Measurements from ENCODE around the gene SDSL.

SDSL gene

GRCh38 chr12:113422886-113423669 lies 898 bp downstream of the SDSL start:
- no peak for FAIRE-seq

DNA sequence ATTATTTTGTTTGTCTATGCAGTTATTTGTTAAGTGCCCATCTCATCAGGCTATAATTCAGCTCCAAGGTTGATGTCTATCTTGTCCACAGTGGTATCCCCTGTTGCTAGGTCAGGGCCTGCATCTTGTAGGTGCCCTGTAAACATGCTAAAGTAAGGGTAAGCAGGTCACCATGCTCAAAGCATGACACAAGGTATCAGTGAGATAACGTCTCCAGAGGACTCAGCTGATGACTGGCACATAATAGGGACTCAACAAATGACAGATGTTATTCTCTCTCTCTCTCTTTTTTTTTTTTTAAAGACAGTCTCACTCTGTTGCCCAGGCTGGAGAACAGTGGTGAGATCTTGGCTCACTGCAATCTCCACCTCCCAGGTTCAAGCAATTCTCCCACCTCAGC lies 2.3 kb downstream of the SDSL start:
- no peak for FAIRE-seq

DNA sequence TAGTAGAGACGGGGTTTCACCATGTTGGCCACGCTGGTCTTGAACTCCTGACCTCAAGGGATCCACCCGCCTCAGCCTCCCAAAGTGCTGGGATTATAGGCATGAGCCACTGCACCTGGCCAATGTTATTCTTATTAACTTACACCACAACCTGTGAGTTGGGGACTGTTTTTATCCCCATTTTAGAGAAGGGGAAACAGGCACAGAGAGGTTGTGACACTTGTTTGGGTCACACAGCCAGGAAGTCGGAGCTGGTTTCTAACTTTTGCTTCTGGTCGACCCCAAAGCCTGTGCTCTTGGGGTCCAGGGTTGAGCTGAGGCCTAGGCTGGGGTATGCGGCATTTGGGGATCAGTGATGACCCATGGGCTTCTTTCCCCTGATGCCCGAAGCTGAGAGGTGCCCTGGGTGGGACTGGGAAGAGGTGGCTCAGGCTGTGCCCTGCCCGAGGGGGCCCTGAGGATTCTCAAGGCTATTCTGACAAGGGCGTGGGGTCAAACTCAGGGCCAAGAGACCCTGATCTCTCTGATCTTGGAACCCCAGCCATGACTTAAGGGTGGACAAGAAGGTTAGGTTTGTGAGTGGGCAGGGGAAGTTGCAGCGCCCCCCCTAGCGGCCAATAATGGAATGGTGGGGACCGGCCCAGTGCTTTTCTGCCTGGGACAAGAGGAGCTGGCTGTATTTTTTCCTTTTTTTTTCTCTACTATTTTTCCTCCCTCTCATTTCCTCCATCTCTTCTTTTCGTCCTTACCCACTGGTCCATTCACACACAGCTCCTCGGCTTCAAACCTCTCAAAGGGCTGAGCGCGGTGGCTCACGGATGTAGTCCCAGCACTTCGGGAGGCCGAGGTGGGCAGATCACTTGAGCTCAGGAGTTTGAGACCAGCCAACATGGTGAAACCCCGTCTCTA lies 3.0 kb downstream of the SDSL start:
- no peak for FAIRE-seq

DNA sequence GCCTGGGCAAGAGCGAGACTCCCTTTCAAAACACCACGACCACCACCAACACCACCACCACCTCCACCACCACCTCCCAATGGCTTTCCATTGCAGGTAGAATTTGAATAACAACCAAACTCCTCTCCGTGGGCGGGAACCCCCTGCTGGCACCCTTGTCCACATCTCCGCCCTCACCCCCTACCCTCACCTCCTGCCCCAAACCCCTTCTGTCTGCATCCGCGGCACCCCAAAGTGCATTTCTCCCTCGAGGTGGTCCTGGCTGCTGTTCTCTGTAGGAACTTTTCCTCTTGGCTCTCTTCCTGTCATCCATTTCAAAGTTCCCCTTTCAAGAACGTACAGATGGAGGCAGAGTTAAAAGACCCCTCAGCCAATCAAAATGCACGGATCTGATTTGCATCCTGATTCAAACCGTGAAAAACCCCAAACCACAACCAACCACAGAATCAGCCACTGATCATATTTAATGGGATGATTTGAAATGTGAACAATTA lies 3.8 kb downstream of the SDSL start:
- no peak for FAIRE-seq

DNA sequence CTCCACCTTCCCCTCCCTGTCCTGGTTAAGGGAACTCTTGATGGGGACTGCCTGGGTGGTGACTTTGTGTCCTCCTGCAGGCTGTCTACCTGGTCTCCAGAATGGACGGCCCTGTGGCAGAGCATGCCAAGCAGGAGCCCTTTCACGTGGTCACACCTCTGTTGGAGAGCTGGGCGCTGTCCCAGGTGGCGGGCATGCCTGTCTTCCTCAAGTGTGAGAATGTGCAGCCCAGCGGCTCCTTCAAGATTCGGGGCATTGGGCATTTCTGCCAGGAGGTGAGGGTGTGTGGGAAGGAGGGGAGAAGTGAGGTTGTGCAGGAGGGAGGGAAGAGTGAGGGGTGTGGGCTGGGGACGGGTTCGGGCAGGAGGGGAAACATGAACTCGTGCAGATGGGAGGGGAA lies 5.7 kb downstream of the SDSL start:
- no peak for FAIRE-seq

DNA sequence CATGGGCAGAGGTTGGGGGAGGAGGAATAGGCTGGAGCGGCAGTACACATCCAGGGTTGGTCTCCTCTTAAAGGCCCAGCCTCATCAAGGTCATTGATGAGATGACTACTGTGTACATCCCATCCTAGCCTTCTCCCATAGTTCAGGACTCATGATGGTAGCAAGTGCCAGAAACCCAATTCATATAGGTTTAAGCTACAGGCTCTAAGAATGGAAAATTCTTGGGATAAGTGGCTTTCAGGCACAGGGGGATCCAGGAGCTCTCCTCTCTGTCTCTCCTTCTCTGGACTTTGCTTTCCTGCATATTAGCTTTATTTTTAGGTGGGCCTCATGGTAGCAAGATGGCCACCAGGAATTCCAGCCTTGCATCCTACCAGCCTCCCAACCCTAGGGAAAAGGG lies 6.3 kb downstream of the SDSL start:
- no peak for FAIRE-seq

DNA sequence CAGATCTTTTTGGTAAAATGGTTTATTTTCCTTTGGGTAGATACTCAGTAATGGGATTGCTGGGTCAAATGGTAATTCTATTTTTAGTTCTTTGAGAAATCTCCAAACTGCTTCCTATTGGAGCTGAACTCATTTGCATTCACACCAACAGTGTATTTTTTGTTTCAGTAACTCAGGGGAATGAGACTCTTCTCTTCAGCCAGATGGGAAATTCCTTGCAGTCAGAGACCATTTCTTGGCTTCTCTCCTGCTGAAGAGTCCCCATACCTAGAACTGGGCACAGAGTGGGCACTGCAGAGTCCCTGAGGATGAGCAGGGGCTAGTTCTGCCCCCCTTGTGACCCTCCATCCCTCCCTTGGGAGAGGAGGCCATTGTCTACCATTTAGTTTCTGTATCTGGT lies 10.8 kb downstream of the SDSL start:
- no peak for FAIRE-seq

- FAIRE-seq, result no peak
Observed at GRCh38 chr12:113435367-113435766, 13.2 kb downstream of the SDSL start.

- FAIRE-seq, result no peak
Observed at GRCh38 chr12:113436586-113436985, 14.4 kb downstream of the SDSL start.

GRCh38 chr12:113436993-113437728 lies 15.0 kb downstream of the SDSL start:
- FAIRE-seq, result no peak

DNA sequence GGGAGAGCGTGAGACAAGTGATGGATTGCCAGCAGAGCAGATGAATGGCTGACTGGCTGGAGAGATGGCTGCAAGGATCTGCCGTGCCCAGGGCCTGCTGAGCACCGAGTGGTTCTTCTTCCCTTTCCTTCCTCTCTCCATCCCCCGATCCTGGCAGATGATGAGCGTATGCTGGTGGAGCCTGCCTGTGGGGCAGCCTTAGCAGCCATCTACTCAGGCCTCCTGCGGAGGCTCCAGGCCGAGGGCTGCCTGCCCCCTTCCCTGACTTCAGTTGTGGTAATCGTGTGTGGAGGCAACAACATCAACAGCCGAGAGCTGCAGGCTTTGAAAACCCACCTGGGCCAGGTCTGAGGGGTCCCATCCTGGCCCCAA lies 15.5 kb downstream of the SDSL start:
- no peak for FAIRE-seq

DNA sequence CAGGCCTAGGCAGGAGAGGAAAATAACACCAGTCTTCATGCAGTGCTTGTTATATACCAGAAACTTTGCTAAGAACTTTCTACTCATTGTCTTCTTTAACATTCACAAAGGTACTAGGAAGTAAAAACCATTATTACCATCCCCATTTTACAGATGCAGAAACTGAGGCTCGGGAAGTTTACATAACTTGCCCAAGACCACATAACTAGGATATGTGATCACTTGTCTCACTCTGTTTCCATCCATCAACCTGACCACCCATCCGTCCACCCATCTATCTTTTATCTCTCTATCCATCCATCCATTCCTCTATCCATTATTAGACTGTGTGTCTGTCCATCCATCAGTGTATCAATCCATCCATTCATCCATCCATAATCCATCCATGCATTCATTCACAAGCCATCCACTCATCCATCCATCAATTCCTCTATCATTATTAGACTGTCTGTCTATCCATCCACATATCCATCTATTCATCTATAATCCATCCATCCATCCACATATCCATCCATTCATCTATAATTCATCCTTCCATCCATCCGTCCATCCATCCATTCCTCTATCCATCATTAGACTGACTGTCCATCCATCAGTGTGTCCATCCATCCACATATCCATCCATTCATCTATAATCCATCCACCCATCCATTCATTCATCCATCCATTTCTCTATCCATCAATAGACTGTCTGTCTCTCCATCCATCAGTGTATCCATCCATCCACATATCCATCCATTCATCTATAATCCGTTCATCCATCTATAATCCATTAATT lies 16.5 kb downstream of the SDSL start:
- FAIRE-seq, result no peak

- no peak for FAIRE-seq
Observed at GRCh38 chr12:113439301-113439597, 17.1 kb downstream of the SDSL start.

- FAIRE-seq, result no peak
Observed at GRCh38 chr12:113439606-113440030, 17.4 kb downstream of the SDSL start.

- no peak for FAIRE-seq
Observed at GRCh38 chr12:113440336-113440735, 18.2 kb downstream of the SDSL start.

- no peak for FAIRE-seq
Observed at GRCh38 chr12:113440947-113441782, 19.0 kb downstream of the SDSL start.

GRCh38 chr12:113443030-113443539 lies 20.9 kb downstream of the SDSL start:
- FAIRE-seq, result no peak

DNA sequence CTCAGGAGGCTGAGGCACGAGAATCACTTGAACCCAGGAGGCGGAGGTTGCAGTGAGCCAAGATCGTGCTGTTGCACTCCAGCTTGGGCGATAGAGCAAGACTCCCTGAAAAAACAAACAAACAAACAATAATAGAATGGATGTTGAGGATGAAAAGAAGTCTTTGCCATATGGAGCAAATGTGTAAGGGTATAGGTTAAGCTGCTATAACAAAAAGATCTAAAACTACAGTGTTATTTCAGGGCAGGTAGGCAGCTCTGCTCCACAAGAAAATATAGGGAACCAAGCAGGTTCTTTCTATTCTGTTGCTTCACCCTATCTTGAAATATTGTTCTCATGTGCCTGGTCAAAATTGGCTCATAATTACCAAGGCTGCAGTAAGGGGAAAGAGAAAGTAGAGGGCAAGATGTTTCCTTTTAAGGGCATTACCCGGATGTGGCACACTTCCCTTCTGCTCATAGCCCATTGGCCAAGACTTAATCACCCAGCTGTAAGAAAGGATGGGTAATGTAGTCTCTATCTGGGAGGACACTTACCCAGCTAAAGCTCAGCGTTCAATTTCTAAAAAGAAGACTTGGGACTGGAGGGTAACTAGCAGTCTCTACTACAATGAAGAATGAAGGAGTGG lies 23.5 kb downstream of the SDSL start:
- FAIRE-seq, result no peak

GRCh38 chr12:113448873-113449272 lies 26.7 kb downstream of the SDSL start:
- no peak for FAIRE-seq

GRCh38 chr12:113449299-113449698 lies 27.1 kb downstream of the SDSL start:
- FAIRE-seq, result no peak

GRCh38 chr12:113449839-113450238 lies 27.7 kb downstream of the SDSL start:
- FAIRE-seq, result peak; percentile 99
